Activated CD4-positive, alpha-beta memory T cell treated with anti-CD3 and anti-CD28 coated beads, Interleukin-2, amount 10 ng/mL, durations not matched to agents 7 days and 5 days (primary cell): ENCODE data around the gene PIK3IP1. TPM values are rescaled to one million over a fixed set of nuclear protein-coding genes. Genes with fewer than 3 reads are reported as not detected.
A peak's percentile ranks its signal among the peaks of the same experiment; 100 is the strongest.
"Not testable (repeated sequence)": the region's sequence is repeated elsewhere in the genome, so short reads cannot be mapped to it uniquely, and the experiment has no call there.

ENCODE experiments used
- CTCF ChIA-PET: fragments of 350-600 bp; sonication (Branson Sonifier 250); formaldehyde crosslinking; loops from one replicate; lab custom pipeline; 2021; ENCODE audit warnings: antibody characterized with exemption, inconsistent platforms; lab: Charles Lee
- POLR2A ChIA-PET: fragments of 350-600 bp; sonication (Branson Sonifier 250); formaldehyde crosslinking; loops from one replicate; lab custom pipeline; 2021; ENCODE audit warnings: antibody characterized with exemption; lab: Charles Lee
- DNase-seq: peaks from one replicate; pipeline ENCODE4 v3.0.0-alpha.2; 2020
- H3K27ac Mint-ChIP-seq: one replicate; pipeline ENCODE4 v1.8.0; 2021; ENCODE audit warnings: mild to moderate bottlenecking, mixed read lengths
- H3K27me3 Mint-ChIP-seq: one replicate; pipeline ENCODE4 v1.8.0; 2021; ENCODE audit warnings: mixed read lengths
- H3K36me3 Mint-ChIP-seq: one replicate; pipeline ENCODE4 v1.8.0; 2021; ENCODE audit warnings: low read depth, mixed read lengths
- H3K4me1 Mint-ChIP-seq: one replicate; pipeline ENCODE4 v1.8.0; 2021; ENCODE audit warnings: mixed read lengths
- H3K4me3 Mint-ChIP-seq: one replicate; pipeline ENCODE4 v1.8.0; 2021; ENCODE audit warnings: mild to moderate bottlenecking, mixed read lengths
- H3K9me3 Mint-ChIP-seq: one replicate; pipeline ENCODE4 v1.8.0; 2021; ENCODE audit warnings: mixed read lengths
- total RNA-seq, 2 experiments: library from RNA; stranded (reverse); gene quantifications; one replicate each; pipeline ENCODE4 v1.2.3, GENCODE V29; 2021

Gene PIK3IP1
- total RNA-seq, 2 experiments from 2014 or later = 56.4 to 57.8 TPM

DNA sequence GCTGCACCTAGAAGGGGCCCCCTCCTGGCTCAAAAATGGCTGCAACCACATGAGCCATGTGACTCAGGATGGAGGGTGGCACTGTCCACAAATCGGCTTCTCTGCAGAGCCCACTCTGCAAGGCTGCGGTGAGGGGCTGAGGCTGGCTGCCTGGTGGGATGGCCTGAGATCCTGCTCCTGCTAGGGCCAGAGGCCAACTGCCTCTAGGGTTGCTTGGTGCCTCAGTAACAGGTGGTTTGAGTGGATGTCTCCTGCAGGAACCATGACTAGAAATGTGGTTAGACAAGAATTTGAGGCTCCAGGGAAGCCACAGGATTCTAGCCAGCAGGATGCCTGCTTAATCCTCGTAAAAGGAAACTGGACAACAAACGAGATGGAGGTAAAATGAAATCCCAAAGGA, 36.7 kb upstream of the PIK3IP1 start:
- POLR2A ChIA-PET = no interaction called here
- peaks cover 62% of the 10 kb centered on the region for H3K36me3 Mint-ChIP-seq
- CTCF ChIA-PET = no interaction called here
- no peak for DNase-seq
- no peak overlapping the region for H3K4me3 Mint-ChIP-seq
- no peaks in the 10 kb centered on the region for H3K9me3 Mint-ChIP-seq
- no peak overlapping the region for H3K27ac Mint-ChIP-seq
- no peaks in the 10 kb centered on the region for H3K27me3 Mint-ChIP-seq
- H3K4me1 Mint-ChIP-seq = peaks cover 18% of the 10 kb centered on the region

DNA sequence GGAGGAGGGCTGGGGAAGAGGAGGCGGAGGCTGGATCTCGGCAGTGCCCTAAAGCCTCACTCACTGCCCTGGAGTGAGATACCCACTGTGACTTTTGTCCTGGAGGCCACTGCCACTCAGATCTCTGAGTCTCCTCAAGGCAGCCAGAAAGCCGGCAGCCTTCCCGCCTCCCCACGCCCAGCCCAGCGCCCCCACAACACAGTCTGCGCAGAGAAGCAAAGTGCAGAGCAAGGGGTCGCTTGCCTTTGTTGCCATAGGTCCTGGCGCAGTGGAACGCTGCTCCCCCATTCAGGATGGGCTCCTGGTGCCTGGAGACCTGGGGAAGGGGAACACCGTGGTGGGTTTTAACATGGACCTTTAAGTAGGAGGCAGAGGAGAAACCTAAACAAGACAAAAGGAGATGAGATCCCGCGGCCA, 36.3 kb upstream of the PIK3IP1 start:
- H3K27ac Mint-ChIP-seq = no peak overlapping the region
- CTCF ChIA-PET = interaction anchor here (5.6 kb wide), 1 partner anchor 15 kb away, joined by 26 read pairs; no protein-coding TSS in a partner anchor
- H3K4me1 Mint-ChIP-seq = peaks cover 18% of the 10 kb centered on the region
- POLR2A ChIA-PET = interaction anchor here (1.4 kb wide), 1 partner anchor 38 kb away, joined by 3 read pairs; no protein-coding TSS in a partner anchor
- DNase-seq = no peak
- H3K27me3 Mint-ChIP-seq = no peaks in the 10 kb centered on the region
- H3K9me3 Mint-ChIP-seq = no peaks in the 10 kb centered on the region
- H3K4me3 Mint-ChIP-seq = no peak overlapping the region
- peaks cover 58% of the 10 kb centered on the region for H3K36me3 Mint-ChIP-seq

DNA sequence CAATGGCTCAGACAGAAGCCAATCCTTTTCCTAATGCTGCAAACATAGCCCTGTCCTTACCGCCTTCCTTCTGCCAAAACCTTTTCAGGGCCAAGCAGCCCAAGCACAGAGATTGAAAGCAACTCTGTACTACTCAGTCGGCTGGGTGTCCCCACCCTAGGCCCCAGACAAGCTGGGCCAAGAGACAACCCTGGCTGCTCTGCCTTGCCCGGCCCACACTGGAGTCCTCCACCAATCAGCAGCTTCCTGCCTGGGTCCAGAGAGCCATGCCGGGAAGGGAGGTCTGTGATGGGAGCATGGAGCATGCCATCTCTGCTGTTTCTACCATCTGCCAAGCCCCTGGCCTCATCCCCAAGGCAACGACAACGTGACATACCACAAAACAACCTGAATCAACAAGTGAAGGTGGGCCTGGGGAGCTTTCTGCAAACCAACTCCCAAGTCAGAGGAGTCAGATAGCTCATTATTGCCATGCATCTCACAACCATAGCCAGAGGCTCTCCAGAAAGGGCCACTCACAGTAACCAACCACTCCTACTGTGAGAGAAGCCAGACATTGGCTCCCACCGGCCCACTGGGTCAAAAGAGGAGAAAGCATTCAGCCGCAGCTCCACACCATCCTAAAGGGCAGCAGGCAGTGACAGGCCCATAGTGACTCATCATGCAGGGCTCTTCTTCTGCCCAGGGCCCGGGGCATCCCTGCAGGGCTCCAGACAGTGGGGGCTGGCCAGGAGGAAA, 35.7 kb upstream of the PIK3IP1 start:
- H3K4me3 Mint-ChIP-seq = no peak overlapping the region
- ChIA-PET CTCF (interaction anchor here (5.6 kb wide), 1 partner anchor 14 kb away, joined by 26 read pairs; no protein-coding TSS in a partner anchor), POLR2A (interaction anchor here (1.4 to 2.0 kb wide), 2 partner anchors 17 to 38 kb away, joined by 3 to 4 read pairs; no protein-coding TSS in a partner anchor)
- no peak overlapping the region for H3K27ac Mint-ChIP-seq
- no peaks in the 10 kb centered on the region for H3K27me3 Mint-ChIP-seq
- no peak for DNase-seq
- H3K4me1 Mint-ChIP-seq = peaks cover 18% of the 10 kb centered on the region
- H3K36me3 Mint-ChIP-seq = peaks cover 52% of the 10 kb centered on the region
- H3K9me3 Mint-ChIP-seq = no peaks in the 10 kb centered on the region

DNA sequence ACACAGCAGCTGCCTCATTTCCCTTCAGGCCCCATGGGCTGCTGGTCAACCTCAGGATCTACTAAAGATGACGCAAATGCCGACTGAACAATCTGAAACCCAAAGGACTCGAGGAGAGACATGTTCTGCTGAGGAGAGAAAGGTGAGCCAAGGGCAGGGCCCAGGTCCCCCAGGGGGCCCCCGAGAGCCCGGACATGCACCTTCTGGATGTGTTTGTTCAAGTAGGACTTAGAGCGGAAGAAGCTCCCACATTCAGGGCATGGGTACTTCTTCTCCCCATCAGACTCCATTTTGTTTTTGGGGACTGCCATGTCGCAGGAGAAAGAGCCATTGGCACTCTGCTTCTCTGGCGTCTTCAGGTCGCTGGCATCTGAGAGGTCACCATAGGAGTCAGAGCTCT, 34.6 kb upstream of the PIK3IP1 start:
- Mint-ChIP-seq H3K4me1 (peaks cover 18% of the 10 kb centered on the region), H3K27me3 (no peaks in the 10 kb centered on the region), H3K9me3 (no peaks in the 10 kb centered on the region), H3K36me3 (peaks cover 50% of the 10 kb centered on the region), H3K4me3 (no peak overlapping the region), H3K27ac (no peak overlapping the region)
- CTCF ChIA-PET = interaction anchor here (5.6 kb wide), 1 partner anchor 13 kb away, joined by 26 read pairs; no protein-coding TSS in a partner anchor
- no peak for DNase-seq
- POLR2A ChIA-PET = interaction anchor here (1.4 to 2.0 kb wide), 2 partner anchors 18 to 36 kb away, joined by 3 to 4 read pairs; no protein-coding TSS in a partner anchor

DNA sequence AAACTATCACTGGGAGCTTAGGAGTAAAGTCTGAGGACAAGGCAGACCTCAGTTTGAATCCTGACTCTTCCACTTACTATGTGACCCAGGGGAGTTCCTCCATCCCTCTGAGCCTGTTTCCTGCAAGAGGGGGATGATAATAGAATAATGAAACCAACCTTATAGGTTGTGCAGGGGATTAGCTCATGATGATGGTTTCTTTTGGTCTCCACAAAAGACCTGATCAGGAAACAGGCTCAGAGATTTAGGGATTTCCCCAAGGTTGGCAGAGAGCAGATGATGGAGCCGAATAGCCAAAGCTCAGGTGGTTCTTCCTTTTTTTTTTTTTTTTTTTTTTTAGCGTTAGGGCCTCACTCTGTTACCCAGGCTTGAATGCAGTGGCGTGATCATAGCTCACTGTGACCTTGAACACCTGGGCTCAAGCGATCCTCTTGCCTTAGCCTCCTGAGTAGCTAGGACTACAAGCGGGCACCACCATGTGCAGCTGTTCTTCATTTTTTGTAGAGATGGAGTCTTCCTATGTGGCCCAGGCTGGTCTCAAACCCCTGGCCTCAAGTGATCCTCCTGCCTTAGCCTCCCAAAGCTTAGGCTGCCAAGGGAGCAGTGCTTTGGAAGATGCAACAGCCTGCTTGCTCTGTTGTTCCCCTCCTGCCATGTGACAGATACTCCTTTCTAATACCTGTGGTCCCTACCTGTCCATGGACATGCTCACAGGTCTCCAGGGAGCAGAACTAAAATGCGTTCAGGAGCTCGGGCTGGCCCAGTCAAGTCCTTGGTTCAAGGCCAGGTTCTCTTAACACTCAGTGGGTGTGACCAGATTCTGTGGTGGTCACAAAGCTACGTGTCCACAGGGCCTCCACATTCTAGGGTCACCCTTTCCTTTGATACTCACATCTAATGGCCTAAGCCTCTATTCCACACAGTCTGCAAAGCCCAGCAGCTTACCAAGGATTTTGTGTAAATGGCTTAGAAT, 31.6 kb upstream of the PIK3IP1 start:
- DNase-seq = no peak
- CTCF ChIA-PET = interaction anchor here (0.7 to 5.6 kb wide), 4 partner anchors 10 to 1200 kb away, joined by 3 to 26 read pairs (median 4); no protein-coding TSS in a partner anchor
- H3K36me3 Mint-ChIP-seq = peaks cover 35% of the 10 kb centered on the region
- POLR2A ChIA-PET = interaction anchor here (0.6 to 1.2 kb wide), 2 partner anchors 10 to 102 kb away, joined by 3 read pairs; no protein-coding TSS in a partner anchor
- H3K9me3 Mint-ChIP-seq = no peaks in the 10 kb centered on the region
- H3K4me3 Mint-ChIP-seq = no peak overlapping the region
- no peak overlapping the region for H3K27ac Mint-ChIP-seq
- no peaks in the 10 kb centered on the region for H3K4me1 Mint-ChIP-seq
- H3K27me3 Mint-ChIP-seq = no peaks in the 10 kb centered on the region

DNA sequence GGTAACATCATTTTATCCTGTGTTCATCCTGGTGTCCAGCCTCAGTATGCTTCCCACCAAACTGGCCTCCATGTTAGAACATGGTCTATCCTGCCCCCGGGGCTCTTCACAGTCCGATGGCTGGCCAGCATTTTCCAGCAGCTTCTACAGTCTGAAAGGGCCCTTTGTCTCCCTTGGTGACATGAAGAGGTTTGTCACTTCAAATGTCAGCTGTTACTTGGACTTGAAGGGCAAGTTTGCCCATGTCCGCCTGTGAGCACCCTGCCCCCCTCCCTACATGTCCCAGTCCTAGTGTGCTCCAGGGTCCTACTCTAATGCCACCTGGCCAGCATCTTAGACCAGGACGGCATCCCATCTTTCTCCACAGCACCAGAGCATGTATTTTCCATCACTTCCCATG, 29.1 kb upstream of the PIK3IP1 start:
- no peaks in the 10 kb centered on the region for H3K27me3 Mint-ChIP-seq
- no peak for DNase-seq
- POLR2A ChIA-PET = interaction anchor here (1.1 kb wide), 2 partner anchors 36 to 109 kb away, joined by 3 read pairs; partner anchors contain the start of gene LIMK2
- CTCF ChIA-PET = interaction anchor here (1.6 kb wide), 1 partner anchor 8 kb away, joined by 10 read pairs; no protein-coding TSS in a partner anchor
- no peaks in the 10 kb centered on the region for H3K9me3 Mint-ChIP-seq
- no peak overlapping the region for H3K4me3 Mint-ChIP-seq
- H3K27ac Mint-ChIP-seq = no peak overlapping the region
- peaks cover 18% of the 10 kb centered on the region for H3K36me3 Mint-ChIP-seq
- no peaks in the 10 kb centered on the region for H3K4me1 Mint-ChIP-seq

DNA sequence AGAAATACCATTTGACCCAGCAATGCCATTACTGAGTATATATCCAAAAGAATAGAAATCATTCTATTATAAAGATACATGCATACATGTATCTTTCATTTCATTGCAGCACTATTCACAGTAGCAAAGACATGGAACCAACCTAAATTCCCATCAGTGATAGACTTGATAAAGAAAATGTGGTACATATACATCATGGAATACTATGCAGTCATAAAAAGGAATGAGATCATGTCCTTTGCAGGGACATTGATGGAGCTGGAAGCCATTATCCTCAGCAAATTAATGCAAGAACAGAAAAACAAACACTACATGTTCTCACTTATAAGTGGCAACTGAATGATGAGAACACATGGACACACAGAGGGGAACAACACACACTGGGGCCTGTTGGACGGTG, 21.9 kb upstream of the PIK3IP1 start:
- CTCF ChIA-PET = interaction anchor here (0.7 to 3.9 kb wide), 16 partner anchors 8 to 219 kb away, joined by 3 to 26 read pairs (median 8); partner anchors contain the start of genes LIMK2, PIK3IP1 and SELENOM
- DNase-seq, H3K27ac Mint-ChIP-seq, H3K4me1 Mint-ChIP-seq, H3K4me3 Mint-ChIP-seq, H3K36me3 Mint-ChIP-seq, H3K27me3 Mint-ChIP-seq: not testable (repeated sequence)
- peaks cover 10% of the 10 kb centered on the region for H3K9me3 Mint-ChIP-seq
- POLR2A ChIA-PET = interaction anchor here (1.6 to 4.8 kb wide), 3 partner anchors 14 to 23 kb away, joined by 4 to 49 read pairs (median 5); partner anchors contain the start of gene PIK3IP1

DNA sequence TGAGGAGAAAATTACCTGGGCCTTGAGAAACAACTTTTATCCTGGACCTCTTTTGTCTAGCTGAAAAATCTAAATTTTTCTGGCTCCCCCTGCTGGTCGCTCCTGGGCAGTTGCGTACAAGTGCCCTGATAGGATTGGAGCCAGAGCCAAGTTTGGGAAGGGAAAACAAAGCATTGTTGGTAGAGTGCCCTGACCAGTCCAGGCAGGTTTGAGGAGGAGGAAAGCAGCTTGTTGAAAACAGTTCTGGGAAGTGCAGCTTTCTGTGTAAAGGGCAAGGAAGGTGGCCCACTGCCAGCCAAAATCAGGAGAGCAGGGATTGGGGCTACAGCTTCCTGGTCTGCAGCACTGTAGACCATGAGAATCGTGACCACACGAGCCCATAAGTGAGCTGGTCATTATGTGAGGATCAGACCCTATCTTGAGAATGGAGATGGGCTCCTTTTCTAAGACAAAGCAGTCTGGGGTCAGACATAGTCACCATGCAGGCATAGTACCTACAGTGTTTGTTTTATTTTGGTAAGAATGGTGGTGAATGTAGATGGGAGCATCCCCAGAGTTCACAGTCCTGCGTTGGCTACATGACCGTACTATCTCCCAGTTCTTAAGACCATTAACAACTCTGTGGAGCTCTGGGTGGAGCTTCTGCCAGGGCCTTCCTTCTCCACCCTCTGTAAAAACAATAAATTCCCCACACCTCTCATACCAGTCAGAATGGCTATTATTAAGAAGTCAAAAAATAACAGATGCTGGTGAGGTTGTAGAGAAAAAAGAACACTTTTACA, 21.3 kb upstream of the PIK3IP1 start:
- H3K27ac Mint-ChIP-seq = no peak overlapping the region
- H3K9me3 Mint-ChIP-seq = peaks cover 10% of the 10 kb centered on the region
- peak; percentile 69 for DNase-seq
- peaks cover 5% of the 10 kb centered on the region for H3K36me3 Mint-ChIP-seq
- ChIA-PET POLR2A (interaction anchor here (0.9 to 4.8 kb wide), 6 partner anchors 11 to 86 kb away, joined by 3 to 49 read pairs (median 4); partner anchors contain the start of genes DRG1 and PIK3IP1), CTCF (interaction anchor here (0.5 to 3.9 kb wide), 26 partner anchors 8 to 647 kb away, joined by 3 to 26 read pairs (median 5); partner anchors contain the start of genes LIMK2, PIK3IP1 and SELENOM)
- H3K27me3 Mint-ChIP-seq = no peaks in the 10 kb centered on the region
- no peak overlapping the region for H3K4me3 Mint-ChIP-seq
- peaks cover 11% of the 10 kb centered on the region for H3K4me1 Mint-ChIP-seq

DNA sequence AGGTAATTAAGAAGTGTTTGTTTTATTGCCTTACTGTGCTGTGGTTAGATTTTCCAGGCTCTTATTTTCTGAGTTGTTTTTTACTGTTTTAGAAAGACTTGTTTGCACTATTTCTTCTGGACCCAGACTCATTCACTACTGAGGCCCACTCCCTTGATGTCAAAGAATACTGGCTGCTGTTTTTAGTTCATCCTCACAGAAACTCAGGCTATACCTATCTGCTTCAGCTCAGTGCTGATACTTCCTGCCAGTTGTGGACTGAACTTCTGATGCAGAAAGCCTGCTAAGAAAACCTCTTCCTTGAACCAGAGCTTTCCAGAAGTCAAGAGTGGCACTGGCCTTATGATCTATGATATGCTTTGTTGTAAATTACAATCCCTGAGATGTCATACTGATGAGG, 15.9 kb upstream of the PIK3IP1 start:
- Mint-ChIP-seq H3K27ac (peak overlapping the region; percentile 65), H3K27me3 (no peaks in the 10 kb centered on the region), H3K4me3 (no peak overlapping the region), H3K36me3 (no peaks in the 10 kb centered on the region), H3K4me1 (peaks cover 29% of the 10 kb centered on the region), H3K9me3 (no peaks in the 10 kb centered on the region)
- DNase-seq = no peak
- CTCF ChIA-PET = interaction anchor here (1.5 kb wide), 1 partner anchor 35 kb away, joined by 4 read pairs; no protein-coding TSS in a partner anchor
- POLR2A ChIA-PET = interaction anchor here (1.1 to 3.0 kb wide), 4 partner anchors 17 to 181 kb away, joined by 3 to 29 read pairs (median 6); partner anchors contain the start of genes LIMK2 and PIK3IP1

DNA sequence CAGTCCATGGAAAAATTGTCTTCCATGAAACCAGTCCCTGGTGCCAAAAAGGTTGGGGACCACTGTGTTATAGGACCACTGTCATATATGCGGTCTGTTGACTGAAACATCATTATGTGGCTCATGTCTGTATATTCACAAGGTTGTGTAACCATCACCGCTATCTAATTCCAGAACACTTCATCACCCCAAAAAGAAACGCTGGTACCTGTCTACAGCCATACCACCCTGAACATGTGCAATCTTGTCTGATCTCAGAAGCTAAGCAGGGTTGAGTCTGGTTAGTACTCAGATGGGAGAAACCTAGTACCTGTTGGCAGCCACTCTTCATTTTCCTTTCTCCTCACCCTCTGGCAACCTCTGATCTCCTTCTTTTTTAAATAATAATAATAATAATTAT, 12.9 kb upstream of the PIK3IP1 start:
- no peak overlapping the region for H3K4me3 Mint-ChIP-seq
- H3K4me1 Mint-ChIP-seq = peaks cover 30% of the 10 kb centered on the region
- no peaks in the 10 kb centered on the region for H3K36me3 Mint-ChIP-seq
- no peak overlapping the region for H3K27ac Mint-ChIP-seq
- no peak for DNase-seq
- H3K9me3 Mint-ChIP-seq = no peaks in the 10 kb centered on the region
- ChIA-PET POLR2A (interaction anchor here (1.4 kb wide), 1 partner anchor 15 kb away, joined by 3 read pairs; no protein-coding TSS in a partner anchor), CTCF (no interaction called here)
- H3K27me3 Mint-ChIP-seq = no peaks in the 10 kb centered on the region

DNA sequence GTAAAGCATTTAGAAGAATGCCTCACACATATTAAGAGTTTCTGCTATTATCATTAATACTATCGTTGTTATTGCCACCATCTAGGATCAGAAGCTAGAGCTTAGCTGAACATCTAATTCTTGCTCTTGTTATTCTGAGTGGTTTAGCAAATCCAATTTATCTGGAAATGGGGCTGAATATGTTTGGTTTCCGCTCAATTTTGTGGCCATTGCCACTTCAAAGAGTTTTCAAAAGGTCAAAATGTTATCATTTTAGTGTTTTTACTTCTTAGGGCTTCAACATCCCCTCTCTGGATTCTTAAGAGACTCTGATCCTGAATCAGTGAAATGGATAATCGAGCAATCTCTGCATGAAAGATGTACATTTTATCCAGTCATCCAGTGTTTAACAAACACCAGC, 10.2 kb upstream of the PIK3IP1 start:
- Mint-ChIP-seq H3K27ac (no peak overlapping the region), H3K27me3 (no peaks in the 10 kb centered on the region), H3K4me1 (peaks cover 15% of the 10 kb centered on the region), H3K4me3 (no peak overlapping the region), H3K36me3 (no peaks in the 10 kb centered on the region), H3K9me3 (no peaks in the 10 kb centered on the region)
- ChIA-PET POLR2A (interaction anchor here (0.5 to 4.7 kb wide), 4 partner anchors 11 to 46 kb away, joined by 3 to 60 read pairs (median 4); partner anchors contain the start of gene PIK3IP1), CTCF (interaction anchor here (1.6 to 3.1 kb wide), 2 partner anchors 10 to 11 kb away, joined by 4 to 19 read pairs; partner anchors contain the start of gene PIK3IP1)
- no peak for DNase-seq
